PC-9 (cell line): Measurements from ENCODE around the gene MECP2. TPM values are rescaled to one million over a fixed set of nuclear protein-coding genes. Genes with fewer than 3 reads are reported as not detected.

Experiments
- BruUV-seq: library from RNA; stranded (reverse); fragments of 400-500 nt; replicated peaks from 2 replicates; lab custom pipeline; 2021; lab: Mats Ljungman, UMichigan
- CTCF ChIA-PET: fragments of 300-600 bp; sonication (Branson Sonifier 250); formaldehyde crosslinking; loops from one replicate; lab custom pipeline; 2022; ENCODE audit warnings: antibody characterized with exemption; lab: Charles Lee
- POLR2A ChIA-PET: fragments of 300-600 bp; sonication (Branson Sonifier 250); formaldehyde crosslinking; loops from one replicate; lab custom pipeline; 2022; ENCODE audit warnings: antibody characterized with exemption; ENCODE audit not compliant: unreplicated experiment; lab: Charles Lee
- DNase-seq, 2 experiments: peaks; one replicate each; pipeline versions ENCODE4 v3.0.0 to v3.0.0-alpha.2; 2015 to 2022; ENCODE audit warnings: mixed read lengths in 1 of 2
- H2AFZ ChIP-seq: fragments of 200-600 bp; sonication (generic); 2 replicates; pipeline ENCODE4 v1.8.1; 2017; ENCODE audit warnings: antibody characterized with exemption
- H3F3A ChIP-seq: fragments of 200-600 bp; sonication (generic); 2 replicates; pipeline ENCODE4 v1.8.1; 2017; ENCODE audit warnings: antibody characterized with exemption, mild to moderate bottlenecking, low read depth; ENCODE audit not compliant: insufficient read depth
- H3K27ac ChIP-seq: fragments of 200-600 bp; sonication (generic); 2 replicates; pipeline ENCODE4 v1.6.1; 2016; ENCODE audit warnings: mixed run types
- H3K27me3 ChIP-seq: fragments of 200-600 bp; sonication (generic); 2 replicates; pipeline ENCODE4 v1.6.1; 2016; ENCODE audit warnings: low read depth, mixed run types; ENCODE audit not compliant: insufficient read depth
- H3K36me3 ChIP-seq: fragments of 200-600 bp; sonication (generic); 2 replicates; pipeline ENCODE4 v1.6.1; 2016; ENCODE audit warnings: low read depth, mixed run types
- H3K4me1 ChIP-seq: fragments of 200-600 bp; sonication (generic); replicated peaks from 2 replicates; pipeline ENCODE4 v1.6.1; 2016; ENCODE audit warnings: mixed run types; ENCODE audit not compliant: insufficient read depth
- H3K4me2 ChIP-seq: fragments of 200-600 bp; sonication (generic); 2 replicates; pipeline ENCODE4 v1.6.1; 2017; ENCODE audit warnings: mixed run types
- H3K4me3 ChIP-seq: fragments of 200-600 bp; sonication (generic); 2 replicates; pipeline ENCODE4 v1.6.1; 2016; ENCODE audit warnings: mixed run types
- H3K79me2 ChIP-seq: fragments of 200-600 bp; sonication (generic); 2 replicates; pipeline ENCODE4 v1.6.1; 2017; ENCODE audit warnings: low read depth, mixed run types
- H3K9me2 ChIP-seq: fragments of 200-600 bp; sonication (generic); 2 replicates; pipeline ENCODE4 v1.8.1; 2017; ENCODE audit warnings: mild to moderate bottlenecking; ENCODE audit not compliant: insufficient read depth
- H3K9me3 ChIP-seq: fragments of 200-600 bp; sonication (generic); 2 replicates; pipeline ENCODE4 v1.8.1; 2016; ENCODE audit warnings: low read depth; ENCODE audit not compliant: insufficient read depth
- H4K20me1 ChIP-seq: fragments of 200-600 bp; sonication (generic); 2 replicates; pipeline ENCODE4 v1.8.1; 2017; ENCODE audit not compliant: insufficient read depth
- CTCF ChIP-seq: fragments of 200-600 bp; sonication (generic); conservative IDR thresholded peaks from 2 replicates; pipeline ENCODE4 v1.6.1; 2017; ENCODE audit warnings: mixed run types, antibody characterized with exemption, mild to moderate bottlenecking, moderate library complexity
- EZH2 ChIP-seq: fragments of 200-600 bp; sonication (generic); IDR thresholded peaks from 2 replicates; pipeline ENCODE4 v1.8.0; 2017; ENCODE audit warnings: antibody characterized with exemption, low read depth
- intact Hi-C: fragments of 100-400 bp; cut with micrococcal nuclease; formaldehyde crosslinking; loops from one replicate; pipeline ENCODE4 v1.10.0; 2022; ENCODE audit not compliant: unreplicated experiment
- total RNA-seq: library from RNA; stranded (reverse); gene quantifications from 2 replicates; pipeline ENCODE4 v1.2.3, GENCODE V29; 2021

Gene MECP2
- total RNA-seq, 1 experiment from 2014 or later = 85.6 TPM

- ChIA-PET CTCF (no interaction called here), POLR2A (no interaction called here)
- TF ChIP-seq EZH2 (no peak), CTCF (no peak)
- H3K27me3 ChIP-seq = no peaks in the 10 kb centered on the region
- H3K36me3 ChIP-seq = no peaks in the 10 kb centered on the region
- H2AFZ ChIP-seq = no peak overlapping the region
- no peaks in the 10 kb centered on the region for H3K4me1 ChIP-seq
- no TSS peak for BruUV-seq
- H3K27ac ChIP-seq = no peak overlapping the region
- H3K9me3 ChIP-seq = no peaks in the 10 kb centered on the region
- no peak for DNase-seq
- intact Hi-C loops = no loop called here
- H3K4me3 ChIP-seq = no peak overlapping the region
- H3K4me2 ChIP-seq = no peak overlapping the region
- no peaks in the 10 kb centered on the region for H3K79me2 ChIP-seq
- no peaks in the 10 kb centered on the region for H3F3A ChIP-seq
- H3K9me2 ChIP-seq = no peaks in the 10 kb centered on the region
- H4K20me1 ChIP-seq = no peaks in the 10 kb centered on the region
Observed at GRCh38 chrX:153989973-153990655, 107.4 kb downstream of the MECP2 start.

- Histone ChIP-seq H3K27ac (no peak overlapping the region), H3K27me3 (no peaks in the 10 kb centered on the region), H3K79me2 (no peaks in the 10 kb centered on the region), H3K9me2 (no peaks in the 10 kb centered on the region), H3K4me2 (no peak overlapping the region), H3F3A (no peaks in the 10 kb centered on the region), H3K36me3 (no peaks in the 10 kb centered on the region), H3K9me3 (no peaks in the 10 kb centered on the region), H3K4me1 (no peaks in the 10 kb centered on the region), H3K4me3 (no peak overlapping the region), H4K20me1 (no peaks in the 10 kb centered on the region), H2AFZ (no peak overlapping the region)
- no peak for DNase-seq
- BruUV-seq = no TSS peak
- ChIA-PET POLR2A (no interaction called here), CTCF (no interaction called here)
- TF ChIP-seq EZH2 = no peak
- no peak for TF ChIP-seq CTCF
- intact Hi-C loops = no loop called here
Observed at GRCh38 chrX:153988493-153988892, 109.0 kb downstream of the MECP2 start.

GRCh38 chrX:153984351-153985178, 113.0 kb downstream of the MECP2 start:
- POLR2A ChIA-PET = no interaction called here
- Histone ChIP-seq H3K27ac (no peak overlapping the region), H3K4me2 (no peak overlapping the region)

More at GRCh38 chrX:153984351-153985178, 113.0 kb downstream of the MECP2 start:
- DNase-seq = no peak
- H3K4me1 ChIP-seq = no peaks in the 10 kb centered on the region
- H4K20me1 ChIP-seq = no peaks in the 10 kb centered on the region
- intact Hi-C loops = no loop called here
- CTCF ChIA-PET = no interaction called here
- no peaks in the 10 kb centered on the region for H3K9me3 ChIP-seq
- no peaks in the 10 kb centered on the region for H3K27me3 ChIP-seq
- no peak overlapping the region for H3K4me3 ChIP-seq
- BruUV-seq = no TSS peak
- no peaks in the 10 kb centered on the region for H3K9me2 ChIP-seq
- no peak overlapping the region for H2AFZ ChIP-seq
- H3F3A ChIP-seq = no peaks in the 10 kb centered on the region
- H3K79me2 ChIP-seq = no peaks in the 10 kb centered on the region
- no peak for TF ChIP-seq EZH2
- no peak for TF ChIP-seq CTCF
- no peaks in the 10 kb centered on the region for H3K36me3 ChIP-seq
